ENCODE measurements around the gene DNASE1L1.

DNA sequence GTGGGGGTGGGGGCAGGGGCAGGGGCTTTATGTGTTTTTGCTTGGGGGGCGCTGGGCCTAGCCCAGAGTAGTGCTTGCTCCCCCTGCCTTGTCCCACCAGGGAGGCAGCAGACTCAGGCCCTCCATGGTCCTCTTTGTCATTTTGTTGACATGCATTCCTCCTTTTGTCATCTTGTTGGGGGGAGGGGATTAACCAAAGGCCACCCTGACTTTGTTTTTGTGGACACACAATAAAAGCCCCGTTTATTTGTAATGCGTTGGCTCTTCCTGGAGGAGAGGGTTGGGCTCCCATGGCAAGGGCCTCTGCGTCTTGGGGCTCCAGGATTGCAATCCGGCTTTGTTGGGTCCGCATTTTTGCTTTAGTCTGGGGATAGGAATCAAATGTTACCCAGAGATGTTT lies 27.8 kb downstream of the DNASE1L1 start:
- TF ChIP-seq, protein P1, sequence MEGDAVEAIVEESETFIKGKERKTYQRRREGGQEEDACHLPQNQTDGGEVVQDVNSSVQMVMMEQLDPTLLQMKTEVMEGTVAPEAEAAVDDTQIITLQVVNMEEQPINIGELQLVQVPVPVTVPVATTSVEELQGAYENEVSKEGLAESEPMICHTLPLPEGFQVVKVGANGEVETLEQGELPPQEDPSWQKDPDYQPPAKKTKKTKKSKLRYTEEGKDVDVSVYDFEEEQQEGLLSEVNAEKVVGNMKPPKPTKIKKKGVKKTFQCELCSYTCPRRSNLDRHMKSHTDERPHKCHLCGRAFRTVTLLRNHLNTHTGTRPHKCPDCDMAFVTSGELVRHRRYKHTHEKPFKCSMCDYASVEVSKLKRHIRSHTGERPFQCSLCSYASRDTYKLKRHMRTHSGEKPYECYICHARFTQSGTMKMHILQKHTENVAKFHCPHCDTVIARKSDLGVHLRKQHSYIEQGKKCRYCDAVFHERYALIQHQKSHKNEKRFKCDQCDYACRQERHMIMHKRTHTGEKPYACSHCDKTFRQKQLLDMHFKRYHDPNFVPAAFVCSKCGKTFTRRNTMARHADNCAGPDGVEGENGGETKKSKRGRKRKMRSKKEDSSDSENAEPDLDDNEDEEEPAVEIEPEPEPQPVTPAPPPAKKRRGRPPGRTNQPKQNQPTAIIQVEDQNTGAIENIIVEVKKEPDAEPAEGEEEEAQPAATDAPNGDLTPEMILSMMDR (conservative IDR thresholded peaks at IDR 0.05 in 1 of 2, IDR thresholded peaks at IDR 0.05 in 1 of 2; ENCODE audit: low read depth in 1 of 2, low read length in 2 of 2) = no peak
- TF ChIP-seq EZH2 (IDR thresholded peaks at IDR 0.05; ENCODE audit: low read length, missing control alignments) = no peak

Measured in fibroblast of lung (primary cell).